Nephron progenitor cell (in vitro differentiated cells): ENCODE measurements around the gene SCCPDH.

Source experiments
- DNase-seq: peaks from one replicate; pipeline ENCODE4 v3.0.0; 2021
- H3K27ac Mint-ChIP-seq: 2 replicates; pipeline ENCODE4 v1.8.0; 2021; ENCODE audit warnings: mild to moderate bottlenecking, moderate library complexity, mixed read lengths
- H3K27me3 Mint-ChIP-seq: 2 replicates; pipeline ENCODE4 v1.8.0; 2021; ENCODE audit warnings: mild to moderate bottlenecking, low read depth, mixed read lengths; ENCODE audit not compliant: poor library complexity
- H3K36me3 Mint-ChIP-seq: 2 replicates; pipeline ENCODE4 v1.8.0; 2021; ENCODE audit warnings: low read depth, mixed read lengths
- H3K4me1 Mint-ChIP-seq: 2 replicates; pipeline ENCODE4 v1.8.0; 2021; ENCODE audit warnings: mixed read lengths
- H3K4me3 Mint-ChIP-seq: 2 replicates; pipeline ENCODE4 v1.8.0; 2021; ENCODE audit warnings: mild to moderate bottlenecking, moderate library complexity, mixed read lengths
- H3K9me3 Mint-ChIP-seq: 2 replicates; pipeline ENCODE4 v1.8.0; 2021; ENCODE audit warnings: mild to moderate bottlenecking, moderate library complexity, mixed read lengths
- CTCF ChIP-seq: fragments of 200-600 bp; sonication (generic); IDR thresholded peaks from 2 replicates; pipeline ENCODE4 v1.5.0; 2021; ENCODE audit warnings: antibody characterized with exemption

Gene SCCPDH

DNA sequence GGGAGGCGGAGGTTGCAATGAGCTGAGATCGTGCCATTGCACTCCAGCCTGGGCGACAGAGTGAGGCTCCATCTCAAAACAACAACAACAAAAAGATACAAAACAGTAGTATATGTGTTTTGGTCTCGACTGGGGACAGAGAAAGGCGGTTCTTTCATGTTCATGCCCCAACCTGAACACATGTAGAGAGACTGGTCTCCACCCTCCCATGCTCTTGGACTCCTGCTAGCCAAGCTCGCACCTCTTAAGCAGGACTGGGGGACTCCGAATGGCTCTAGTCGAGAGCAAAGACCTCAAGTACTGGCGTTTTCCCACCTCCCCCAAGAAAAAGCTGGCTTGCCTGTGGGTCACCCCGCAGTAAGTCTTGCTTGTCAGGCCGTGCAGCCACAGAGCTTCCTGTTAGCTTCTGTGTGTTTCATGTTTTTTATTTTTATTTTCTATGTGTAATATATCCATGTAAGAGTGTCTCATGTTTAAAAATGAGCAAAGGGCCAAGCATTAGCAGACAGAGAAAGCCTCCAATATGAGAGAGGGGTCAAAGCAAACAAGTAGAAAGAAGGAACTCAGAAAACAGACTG, 91.6 kb downstream of the SCCPDH start:
- H3K27ac Mint-ChIP-seq = no peak overlapping the region
- DNase-seq = no peak
- no peaks in the 10 kb centered on the region for H3K36me3 Mint-ChIP-seq
- peaks cover 7% of the 10 kb centered on the region for H3K27me3 Mint-ChIP-seq
- TF ChIP-seq CTCF = no peak
- H3K9me3 Mint-ChIP-seq = peaks cover 14% of the 10 kb centered on the region
- H3K4me1 Mint-ChIP-seq = no peaks in the 10 kb centered on the region
- no peak overlapping the region for H3K4me3 Mint-ChIP-seq
